HL-60 (cell line): ENCODE measurements around the gene ABAT.
A peak's percentile ranks its signal among the peaks of the same experiment; 100 is the strongest.

ENCODE experiments used
- DNase-seq, 2 experiments: peaks; one replicate each; pipeline ENCODE4 v3.0.0-alpha.2; 2010 to 2020; ENCODE audit warnings: low read depth in 1 of 2, low spot score in 1 of 2
- H3K27ac ChIP-seq: fragments of 250-450 bp; sonication (Bioruptor Pico); replicated peaks from 2 replicates; pipeline ENCODE4 v1.5.1; 2020; ENCODE audit warnings: mild to moderate bottlenecking, moderate library complexity
- H3K27me3 ChIP-seq: fragments of 250-450 bp; sonication (Bioruptor Pico); 2 replicates; pipeline ENCODE4 v1.5.1; 2021; ENCODE audit warnings: mild to moderate bottlenecking, moderate library complexity; ENCODE audit not compliant: insufficient read depth, poor library complexity, severe bottlenecking
- H3K4me3 ChIP-seq: replicated peaks from 2 replicates; pipeline ENCODE4 v1.5.1; 2011; ENCODE audit warnings: mild to moderate bottlenecking, control low read depth, low read length; ENCODE audit not compliant: insufficient read depth
- CTCF ChIP-seq: IDR thresholded peaks from one replicate; pipeline ENCODE4 v1.5.1; 2011; ENCODE audit warnings: low read length, control low read depth, inconsistent platforms; ENCODE audit not compliant: insufficient read depth
- GABPA ChIP-seq: IDR thresholded peaks from 2 replicates; pipeline ENCODE4 v1.6.1; 2012; ENCODE audit warnings: low read depth
- POLR2AphosphoS5 ChIP-seq: IDR thresholded peaks from 2 replicates; pipeline ENCODE4 v1.6.1; 2012; ENCODE audit warnings: low read depth
- REST ChIP-seq: IDR thresholded peaks from 2 replicates; pipeline ENCODE4 v1.6.1; 2012; ENCODE audit warnings: low read depth; ENCODE audit not compliant: insufficient replicate concordance
- SPI1 ChIP-seq: IDR thresholded peaks from 2 replicates; pipeline ENCODE4 v1.6.1; 2012; ENCODE audit warnings: low read depth, mild to moderate bottlenecking, borderline replicate concordance

The ABAT gene

GRCh38 chr16:8645141-8645521 is 29.3 kb upstream of the ABAT start:
- H3K27ac ChIP-seq = peak overlapping the region; percentile 87
- no peak for DNase-seq
- TF ChIP-seq SPI1 (no peak), GABPA (no peak), CTCF (no peak), POLR2AphosphoS5 (no peak), REST (no peak)
- H3K4me3 ChIP-seq = no peak overlapping the region
- H3K27me3 ChIP-seq = no peaks in the 10 kb centered on the region

GRCh38 chr16:8645831-8646230 is 28.6 kb upstream of the ABAT start:
- Histone ChIP-seq H3K27me3 (no peaks in the 10 kb centered on the region), H3K4me3 (no peak overlapping the region), H3K27ac (peak overlapping the region; percentile 87)
- no peak for DNase-seq
- TF ChIP-seq CTCF = no peak
- no peak for TF ChIP-seq POLR2AphosphoS5

- no peak for DNase-seq
- Histone ChIP-seq H3K27me3 (no peaks in the 10 kb centered on the region), H3K27ac (no peak overlapping the region), H3K4me3 (no peak overlapping the region)
- TF ChIP-seq REST (no peak), POLR2AphosphoS5 (no peak), CTCF (no peak), SPI1 (no peak)
Measured at GRCh38 chr16:8646326-8647053, 27.9 kb upstream of the ABAT start.

- H3K4me3 ChIP-seq = no peak overlapping the region
- no peaks in the 10 kb centered on the region for H3K27me3 ChIP-seq
- no peak overlapping the region for H3K27ac ChIP-seq
- TF ChIP-seq CTCF (no peak), GABPA (no peak), SPI1 (no peak), REST (no peak), POLR2AphosphoS5 (no peak)
- no peak for DNase-seq
Measured at GRCh38 chr16:8647721-8648318, 26.6 kb upstream of the ABAT start.
